ENCODE measurements around the gene NOD1.

GRCh38 chr7:30504301-30505173 is 26.0 kb upstream of the NOD1 start, which contains the start of gene GGCT:
- TF ChIP-seq CTCF (IDR thresholded peaks at IDR 0.05) = no peak
- TF ChIP-seq REST (IDR thresholded peaks at IDR 0.05; ENCODE audit: insufficient read depth in 1 of 2, low read depth in 2 of 2, low read length in 1 of 2) = no peak
- peak; percentile 96 for TF ChIP-seq POLR2AphosphoS5 (IDR thresholded peaks at IDR 0.05; ENCODE audit: low read depth, low read length)
